Prostate gland (tissue), 2 donors: Measurements from ENCODE around the gene SERINC5. TPM values are rescaled to one million over a fixed set of nuclear protein-coding genes. Genes with fewer than 3 reads are reported as not detected.

Source experiments
- DNase-seq: peaks from one replicate; pipeline ENCODE4 v3.0.0-alpha.2; 2019; ENCODE audit warnings: low spot score
- H3K27ac ChIP-seq, 2 donors: fragments of 200-600 bp; sonication (generic); 2 replicates each; pipeline ENCODE4 v1.5.1; 2017 to 2019
- H3K27me3 ChIP-seq: fragments of 200-600 bp; sonication (generic); replicated peaks from 2 replicates; pipeline ENCODE4 v1.5.1; 2019; ENCODE audit not compliant: insufficient read depth
- H3K36me3 ChIP-seq, 2 donors: fragments of 200-600 bp; sonication (generic); 1 replicate in 1 of 2; 2 replicates in 1 of 2; pipeline versions ENCODE4 v1.5.1 to v1.8.1; 2017 to 2019
- H3K4me1 ChIP-seq: fragments of 200-600 bp; sonication (generic); replicated peaks from 2 replicates; pipeline ENCODE4 v1.5.1; 2019
- H3K4me3 ChIP-seq, 2 donors: fragments of 200-600 bp; sonication (generic); 2 replicates each; pipeline ENCODE4 v1.5.1; 2017 to 2019
- H3K9me3 ChIP-seq: fragments of 200-600 bp; sonication (generic); 2 replicates; pipeline ENCODE4 v1.5.1; 2017
- CTCF ChIP-seq, 4 experiments: fragments of 200-600 bp in 2 of 4; fragments of 450-650 bp in 2 of 4; sonication (generic) in 2 of 4; IDR thresholded peaks; 1 replicate in 3 of 4; 2 replicates in 1 of 4; pipeline ENCODE4 v1.5.1; 2016 to 2019; ENCODE audit warnings: antibody characterized with exemption in 4 of 4, mild to moderate bottlenecking in 2 of 4, moderate library complexity in 2 of 4
- POLR2A ChIP-seq: fragments of 450-650 bp; IDR thresholded peaks from one replicate; pipeline ENCODE4 v1.6.1; 2016; ENCODE audit warnings: antibody characterized with exemption, mild to moderate bottlenecking
- POLR2AphosphoS5 ChIP-seq: sonication (generic); formaldehyde crosslinking; IDR thresholded peaks from one replicate; pipeline ENCODE4 v1.6.1; 2017; ENCODE audit warnings: antibody characterized with exemption
- WGBS: methylation state at CpG from one replicate; pipeline ENCODE4 v1.1.5; 2018; 5-methylcytosine and 5-hydroxymethylcytosine counted together
- intact Hi-C: fragments of 100-400 bp; cut with DNase I; formaldehyde crosslinking; loops from one replicate; pipeline ENCODE4 v1.14.2; 2022
- total RNA-seq, 2 donors: library from RNA; depleted of rRNA; stranded (reverse); fragments of >200 nt; gene quantifications; one replicate each; pipeline ENCODE4 v1.1.0, GENCODE V29; 2016

The SERINC5 gene
- total RNA-seq, 2 donors from 2014 or later = 127 to 205 TPM

- Histone ChIP-seq H3K4me1 (peaks cover 43% of the 10 kb centered on the region), H3K9me3 (no peaks in the 10 kb centered on the region), H3K27ac (peak overlapping the region; percentile 66 to 83), H3K36me3 (no peaks in the 10 kb centered on the region), H3K27me3 (no peaks in the 10 kb centered on the region), H3K4me3 (no peak overlapping the region)
- TF ChIP-seq POLR2A (no peak), CTCF (IDR thresholded peaks at IDR 0.05) (no peak), POLR2AphosphoS5 (no peak)
- DNase-seq = no peak
- 44% methylated on average over 7 of the region's 7 CpGs for WGBS
- intact Hi-C loops = no loop called here
These were observed 72.9 kb downstream of the SERINC5 start for GRCh38 chr5:80182809-80183580.

GRCh38 chr5:80181618-80182211 is 74.1 kb downstream of the SERINC5 start:
- intact Hi-C loops = no loop called here
- H3K36me3 ChIP-seq = no peaks in the 10 kb centered on the region
- no peak overlapping the region for H3K4me3 ChIP-seq
- 16% methylated on average over 5 of the region's 5 CpGs for WGBS
- no peaks in the 10 kb centered on the region for H3K9me3 ChIP-seq
- peaks cover 43% of the 10 kb centered on the region for H3K4me1 ChIP-seq
- no peaks in the 10 kb centered on the region for H3K27me3 ChIP-seq
- TF ChIP-seq CTCF (IDR thresholded peaks at IDR 0.05) (no peak), POLR2A (no peak), POLR2AphosphoS5 (peak; percentile 95)
- DNase-seq = peak; percentile 94
- H3K27ac ChIP-seq = peak overlapping the region; percentile 75 to 83

- H3K4me3 ChIP-seq = no peak overlapping the region
- H3K27ac ChIP-seq = peak overlapping the region in 1 of 2 donors; percentile 66
- no peak for DNase-seq
- no peaks in the 10 kb centered on the region for H3K27me3 ChIP-seq
- peaks cover 25% of the 10 kb centered on the region for H3K4me1 ChIP-seq
- no peaks in the 10 kb centered on the region for H3K36me3 ChIP-seq
- TF ChIP-seq POLR2AphosphoS5 = no peak
- no peak for TF ChIP-seq POLR2A
- TF ChIP-seq CTCF (IDR thresholded peaks at IDR 0.05) = no peak
- intact Hi-C loops = no loop called here
- WGBS = 79% methylated on average over 3 of the region's 3 CpGs
- H3K9me3 ChIP-seq = no peaks in the 10 kb centered on the region
These were observed 78.6 kb downstream of the SERINC5 start for GRCh38 chr5:80177236-80177635.

GRCh38 chr5:80175337-80175736 is 80.5 kb downstream of the SERINC5 start:
- no peaks in the 10 kb centered on the region for H3K27me3 ChIP-seq
- no peak overlapping the region for H3K4me3 ChIP-seq
- intact Hi-C loops = no loop called here
- H3K27ac ChIP-seq = peak overlapping the region; percentile 45 to 66
- no peaks in the 10 kb centered on the region for H3K9me3 ChIP-seq
- DNase-seq = peak; percentile 59
- 61% methylated on average over 5 of the region's 5 CpGs for WGBS
- H3K4me1 ChIP-seq = peaks cover 18% of the 10 kb centered on the region
- no peak for TF ChIP-seq POLR2A
- TF ChIP-seq POLR2AphosphoS5 = peak; percentile 69
- no peak for TF ChIP-seq CTCF (IDR thresholded peaks at IDR 0.05)
- H3K36me3 ChIP-seq = no peaks in the 10 kb centered on the region
